HG03460 (cell line): ENCODE data around the gene GATA3.
A peak's percentile ranks its signal among the peaks of the same experiment; 100 is the strongest.

Source experiments
- ATAC-seq: cut with Tn5 transposase; IDR thresholded peaks from one replicate; pipeline ENCODE4 v1.9.1; 2021; ENCODE audit not compliant: unreplicated experiment

The GATA3 gene

DNA sequence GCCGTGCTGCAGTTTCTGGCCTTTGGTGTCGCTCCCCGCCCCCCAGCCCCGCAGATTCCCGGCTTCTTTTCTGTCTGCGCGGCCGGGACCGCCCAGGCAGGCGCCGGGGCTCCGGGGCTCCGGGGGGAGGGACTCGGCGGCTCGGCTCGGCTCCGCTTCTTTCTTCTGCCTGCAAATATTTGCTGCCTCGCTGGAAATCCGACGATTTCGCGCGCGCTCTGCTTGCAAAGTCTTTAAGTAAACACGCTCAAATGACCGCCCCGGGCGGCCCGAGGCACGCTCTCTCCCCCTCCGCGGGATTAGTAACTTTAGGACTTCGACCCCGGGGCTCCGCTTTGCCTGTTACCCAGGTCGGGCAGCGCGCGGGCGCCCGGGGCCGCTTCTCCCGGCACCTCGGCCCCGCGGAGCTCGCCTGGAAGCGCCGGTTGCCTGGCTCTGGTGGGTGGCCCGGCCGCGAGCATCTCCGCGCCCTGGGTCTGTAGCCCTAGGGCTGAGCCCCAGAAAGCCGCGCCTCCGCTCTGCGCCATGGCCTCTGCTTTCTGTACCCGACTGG is 3.9 kb upstream of the GATA3 start:
- no peak for ATAC-seq

- no peak for ATAC-seq
Observed at GRCh38 chr10:8051109-8051821, 3.2 kb upstream of the GATA3 start.

GRCh38 chr10:8051851-8052257 is 2.6 kb upstream of the GATA3 start:
- no peak for ATAC-seq

GRCh38 chr10:8052341-8052955 is 2.0 kb upstream of the GATA3 start:
- no peak for ATAC-seq

DNA sequence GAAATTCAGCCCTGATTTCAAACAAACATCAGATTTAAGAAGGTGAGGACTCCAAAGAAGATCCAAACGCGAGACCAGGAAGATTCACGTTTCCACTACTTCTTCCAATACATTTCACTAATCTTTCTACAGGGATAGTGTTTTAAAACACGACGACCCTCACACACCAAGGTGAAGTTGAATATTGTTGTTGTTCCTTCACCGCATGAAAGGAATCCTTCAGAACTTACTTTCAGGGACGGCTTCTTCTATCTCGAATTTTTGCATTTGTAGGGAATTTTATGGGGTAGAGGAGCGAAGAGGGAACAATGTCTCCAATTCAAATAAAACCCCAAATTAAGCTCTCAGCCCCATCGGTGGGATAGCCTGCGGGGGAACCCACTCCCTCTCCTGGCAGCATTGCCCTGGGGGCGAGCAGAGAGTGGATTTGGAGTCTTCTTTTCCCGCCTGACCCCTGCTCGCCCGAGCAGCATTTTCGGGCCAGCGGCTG is 1.5 kb upstream of the GATA3 start:
- no peak for ATAC-seq

DNA sequence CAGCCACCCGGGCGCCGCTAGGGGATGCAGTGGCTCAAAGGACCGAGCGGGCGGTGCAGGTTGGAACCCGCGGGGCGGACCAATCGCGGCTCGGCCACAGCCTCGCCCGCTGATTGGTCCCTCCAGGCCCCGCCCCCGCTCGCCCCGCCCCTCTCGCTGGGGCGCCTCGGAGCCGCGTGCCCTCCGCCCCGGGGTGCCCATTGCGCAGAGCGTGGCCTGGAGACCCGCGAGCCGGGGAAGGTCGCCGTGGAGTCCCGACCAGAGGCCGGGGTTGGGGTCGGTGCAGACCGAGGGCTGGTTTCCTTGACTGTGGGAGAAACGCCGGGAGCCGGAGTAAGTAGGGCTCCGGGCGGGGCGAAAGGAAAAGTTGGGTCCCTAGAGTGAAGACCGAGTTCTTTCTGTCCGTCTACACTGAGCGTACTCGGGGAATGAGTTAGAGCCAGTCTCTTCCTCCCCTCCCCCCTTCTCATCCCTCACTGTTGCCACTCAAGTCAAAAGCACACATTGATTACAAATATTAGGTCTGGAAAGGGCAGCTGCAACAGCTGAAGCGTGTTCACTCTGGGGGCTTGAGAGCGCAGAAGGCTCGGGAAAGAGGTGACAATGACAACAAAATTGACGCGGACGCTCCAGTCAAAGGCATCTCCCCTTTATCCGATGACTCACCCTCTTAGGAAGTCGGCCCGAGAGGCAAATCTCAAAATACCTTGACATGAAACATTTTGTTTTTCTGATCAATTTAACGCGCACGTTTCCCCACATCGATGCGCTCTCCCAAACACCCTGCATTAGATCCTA is 843 bp upstream of the GATA3 start:
- ATAC-seq = peak; percentile 53

- peak; percentile 2 for ATAC-seq
Observed at GRCh38 chr10:8054244-8054493, 319 bp upstream of the GATA3 start.

- no peak for ATAC-seq
Observed at GRCh38 chr10:8055420-8056349, 1.2 kb downstream of the GATA3 start.

- no peak for ATAC-seq
Observed at GRCh38 chr10:8056378-8056777, 1.9 kb downstream of the GATA3 start.

DNA sequence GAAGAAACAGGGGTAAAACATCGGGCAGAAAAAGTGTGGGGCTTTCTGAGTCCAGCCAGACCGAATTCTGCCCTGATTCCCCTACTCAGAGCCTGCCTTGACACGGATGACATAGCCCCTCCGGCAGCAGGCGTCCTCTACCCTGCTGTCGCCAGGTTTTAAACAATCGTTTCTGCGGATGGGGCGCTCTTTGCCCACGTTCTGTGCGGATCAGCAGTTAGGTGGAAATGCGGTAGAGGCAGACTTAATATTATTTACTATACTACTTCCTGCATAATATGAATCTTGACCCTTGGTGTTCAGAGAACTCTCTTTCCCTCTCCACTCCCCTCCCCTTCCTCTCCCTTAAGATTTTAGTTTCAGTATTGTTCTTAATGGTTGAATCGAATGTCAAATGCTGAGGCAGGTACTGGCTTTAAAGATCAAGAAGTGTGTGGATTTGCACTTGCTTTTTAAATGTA is 2.4 kb downstream of the GATA3 start:
- ATAC-seq = peak; percentile 20

DNA sequence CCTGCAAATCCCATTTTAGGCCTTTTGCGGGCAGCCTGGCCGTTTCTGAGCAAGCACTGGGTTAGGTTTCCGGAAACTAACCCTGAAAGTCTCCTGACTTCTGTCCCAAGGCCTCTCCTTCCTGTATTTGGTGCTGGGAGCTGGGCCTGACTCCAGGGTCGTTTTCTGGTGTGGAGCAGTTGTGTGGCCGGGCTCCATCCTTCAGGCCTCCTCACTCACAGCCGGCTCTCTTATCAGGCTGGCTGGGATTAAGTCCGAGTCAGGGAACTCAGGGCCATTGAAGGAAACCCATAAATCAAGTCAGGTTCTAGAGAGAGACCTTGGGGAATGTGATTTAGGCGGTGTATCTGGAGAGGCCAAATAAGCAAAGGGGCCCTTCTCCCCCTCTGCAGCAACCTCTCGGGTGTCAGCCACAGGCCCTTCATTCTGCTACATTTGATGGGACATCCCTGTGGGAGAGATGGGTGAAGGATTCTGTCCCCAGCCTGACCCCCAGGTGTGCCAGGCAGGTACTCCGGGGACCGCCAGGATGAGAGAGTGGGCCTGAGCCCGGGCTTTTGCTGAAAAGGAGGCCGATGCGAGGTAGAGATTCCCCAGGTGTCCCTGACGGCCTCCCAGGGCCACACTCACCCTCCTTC is 3.3 kb downstream of the GATA3 start:
- no peak for ATAC-seq

- ATAC-seq = no peak
Observed at GRCh38 chr10:8058274-8059111, 4.0 kb downstream of the GATA3 start.

GRCh38 chr10:8059191-8059936 is 4.9 kb downstream of the GATA3 start:
- ATAC-seq = no peak

DNA sequence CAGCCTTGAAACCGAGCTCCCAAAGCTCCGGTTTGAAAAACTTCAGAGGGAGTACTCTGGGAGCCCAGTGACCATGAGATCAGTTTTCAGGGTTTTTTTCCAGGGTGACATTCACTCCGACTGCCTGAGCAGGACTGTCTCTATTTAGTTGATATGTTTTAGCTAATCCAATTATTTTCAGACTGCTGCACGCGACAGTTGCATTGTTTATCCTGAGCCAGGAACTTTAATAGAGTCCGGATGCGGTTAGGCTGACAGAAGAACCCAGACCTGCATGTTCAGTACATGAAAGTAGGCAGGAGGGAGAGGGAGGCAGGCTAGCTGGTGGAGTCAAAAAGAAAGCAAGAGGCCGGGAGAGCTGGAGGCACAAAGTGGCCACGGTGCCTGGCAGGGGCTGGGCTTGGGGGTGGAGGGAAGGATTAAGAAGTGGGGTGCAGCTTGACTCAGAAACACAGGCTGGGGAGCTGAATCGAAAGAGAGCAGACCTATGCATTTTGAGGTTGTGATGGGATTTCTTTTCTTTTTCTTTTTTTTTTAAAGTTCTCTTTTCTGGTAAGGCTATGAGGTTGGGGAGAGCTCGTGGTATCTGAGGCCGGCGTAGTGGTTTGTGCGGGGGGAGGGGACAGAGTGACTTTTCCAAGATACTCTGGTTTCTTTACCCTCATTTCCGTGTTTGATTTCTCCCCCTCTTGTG is 5.7 kb downstream of the GATA3 start:
- peak; percentile 40 for ATAC-seq

- no peak for ATAC-seq
Observed at GRCh38 chr10:8060704-8061121, 6.2 kb downstream of the GATA3 start.

- no peak for ATAC-seq
Observed at GRCh38 chr10:8061274-8062211, 7.1 kb downstream of the GATA3 start.
